GM06990 (cell line): Measurements from ENCODE around the gene UGGT2.

Experiments
- DNase-seq: peaks from one replicate; pipeline ENCODE4 v3.0.0-alpha.2; 2011; ENCODE audit not compliant: insufficient read length; ENCODE audit errors: extremely low read depth
- H3K27me3 ChIP-seq: replicated peaks from 2 replicates; pipeline ENCODE4 v1.6.0; 2011; ENCODE audit warnings: low read length; ENCODE audit not compliant: control insufficient read depth, insufficient read depth
- H3K36me3 ChIP-seq: 2 replicates; pipeline ENCODE4 v1.5.1; 2011; ENCODE audit warnings: low read length; ENCODE audit not compliant: control insufficient read depth, insufficient read depth
- H3K4me3 ChIP-seq: replicated peaks from 2 replicates; pipeline ENCODE4 v1.5.1; 2011; ENCODE audit warnings: low read depth, mild to moderate bottlenecking, control low read depth, low read length
- TF ChIP-seq, protein P1 (sequence below): IDR thresholded peaks from 2 replicates; pipeline ENCODE4 v1.5.1; 2011; ENCODE audit warnings: low read length, control low read depth, mild to moderate bottlenecking, inconsistent platforms; ENCODE audit not compliant: insufficient read depth, poor library complexity, severe bottlenecking

UGGT2 gene

DNA sequence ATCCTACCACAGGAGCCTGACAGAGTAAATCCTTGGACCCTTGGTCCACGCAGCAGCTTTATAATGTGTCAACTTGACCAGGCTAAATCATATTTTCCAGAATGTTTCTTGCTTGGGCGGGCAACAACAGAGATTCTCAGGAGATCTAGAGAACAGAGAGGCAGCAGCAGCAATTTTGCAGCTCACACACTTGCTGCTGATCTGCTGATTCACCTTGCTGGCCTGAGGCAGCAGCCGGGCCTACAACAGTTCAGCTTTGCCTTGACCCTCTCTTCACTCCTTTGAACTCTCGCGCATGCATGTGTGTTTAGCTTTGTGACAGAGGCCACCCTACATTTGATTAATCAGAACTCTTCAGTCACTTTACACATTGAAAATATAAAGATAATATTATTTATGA is 159.3 kb downstream of the UGGT2 start:
- no peak for DNase-seq
- Histone ChIP-seq H3K4me3 (no peak overlapping the region), H3K36me3 (peaks cover 2% of the 10 kb centered on the region; the same call in 1 of the 2 replicates), H3K27me3 (no peaks in the 10 kb centered on the region)
- TF ChIP-seq, protein P1, sequence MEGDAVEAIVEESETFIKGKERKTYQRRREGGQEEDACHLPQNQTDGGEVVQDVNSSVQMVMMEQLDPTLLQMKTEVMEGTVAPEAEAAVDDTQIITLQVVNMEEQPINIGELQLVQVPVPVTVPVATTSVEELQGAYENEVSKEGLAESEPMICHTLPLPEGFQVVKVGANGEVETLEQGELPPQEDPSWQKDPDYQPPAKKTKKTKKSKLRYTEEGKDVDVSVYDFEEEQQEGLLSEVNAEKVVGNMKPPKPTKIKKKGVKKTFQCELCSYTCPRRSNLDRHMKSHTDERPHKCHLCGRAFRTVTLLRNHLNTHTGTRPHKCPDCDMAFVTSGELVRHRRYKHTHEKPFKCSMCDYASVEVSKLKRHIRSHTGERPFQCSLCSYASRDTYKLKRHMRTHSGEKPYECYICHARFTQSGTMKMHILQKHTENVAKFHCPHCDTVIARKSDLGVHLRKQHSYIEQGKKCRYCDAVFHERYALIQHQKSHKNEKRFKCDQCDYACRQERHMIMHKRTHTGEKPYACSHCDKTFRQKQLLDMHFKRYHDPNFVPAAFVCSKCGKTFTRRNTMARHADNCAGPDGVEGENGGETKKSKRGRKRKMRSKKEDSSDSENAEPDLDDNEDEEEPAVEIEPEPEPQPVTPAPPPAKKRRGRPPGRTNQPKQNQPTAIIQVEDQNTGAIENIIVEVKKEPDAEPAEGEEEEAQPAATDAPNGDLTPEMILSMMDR = no peak

DNA sequence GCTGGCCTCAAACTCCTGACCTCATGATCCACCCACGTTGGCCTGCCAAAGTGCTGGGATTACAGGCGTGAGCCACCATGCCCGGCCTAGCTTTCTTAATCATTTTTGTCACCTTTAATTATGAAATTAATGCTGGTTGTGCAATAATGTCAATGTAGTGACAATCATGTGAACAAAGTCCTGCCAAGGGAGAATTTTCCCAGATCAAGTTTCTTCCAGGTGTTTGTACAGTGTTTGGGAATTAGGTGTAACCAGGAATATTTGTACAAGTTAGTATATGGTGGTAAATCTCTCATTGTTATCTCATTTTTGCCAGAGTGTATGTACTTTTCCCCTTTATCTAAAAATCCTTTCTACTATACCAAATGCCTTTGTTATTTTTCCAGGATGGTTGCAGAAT is 171.1 kb downstream of the UGGT2 start:
- DNase-seq = no peak
- Histone ChIP-seq H3K36me3 (peaks cover 4% of the 10 kb centered on the region), H3K4me3 (no peak overlapping the region), H3K27me3 (no peaks in the 10 kb centered on the region)
- TF ChIP-seq, protein P1 = no peak

DNA sequence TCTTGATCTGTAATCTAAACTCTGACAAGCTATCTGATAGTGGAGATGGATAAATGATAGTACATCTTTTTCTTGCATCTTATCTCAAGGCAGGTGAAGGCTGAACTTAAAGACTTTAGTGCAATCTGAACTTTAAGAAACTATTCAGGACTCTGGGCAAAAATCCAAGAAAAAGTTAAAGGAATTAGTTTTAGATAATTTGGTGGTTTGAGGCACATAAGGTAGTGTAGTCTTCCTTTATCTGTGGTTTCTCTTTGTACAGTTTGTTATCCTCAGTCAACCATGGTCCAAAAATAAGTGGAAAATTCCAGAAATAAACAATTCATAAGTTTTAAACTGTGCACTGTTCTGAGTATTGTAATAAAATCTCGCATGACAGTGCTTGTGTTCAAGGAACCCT is 172.9 kb downstream of the UGGT2 start:
- no peaks in the 10 kb centered on the region for H3K27me3 ChIP-seq
- peaks cover 4% of the 10 kb centered on the region for H3K36me3 ChIP-seq
- TF ChIP-seq, protein P1 = no peak
- no peak for DNase-seq
- H3K4me3 ChIP-seq = no peak overlapping the region

DNA sequence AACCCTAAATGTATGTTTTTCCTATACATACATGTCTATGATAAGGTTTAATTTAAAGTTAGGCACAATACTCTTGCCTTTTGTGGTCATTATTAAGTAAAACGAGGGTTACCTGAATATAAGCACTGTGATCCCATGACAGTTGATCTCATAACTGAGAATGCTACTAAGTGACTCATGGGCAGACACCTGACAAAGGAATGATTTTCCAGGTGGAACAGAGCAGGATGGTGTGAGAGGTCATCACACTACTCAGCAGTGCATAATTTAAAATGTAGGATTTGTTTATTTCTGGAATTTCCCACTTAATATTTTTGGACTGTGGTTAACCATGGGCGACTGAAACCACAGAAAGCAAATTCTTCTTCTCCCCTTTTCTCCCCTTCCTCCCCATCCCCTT is 178.9 kb downstream of the UGGT2 start:
- Histone ChIP-seq H3K4me3 (no peak overlapping the region), H3K27me3 (no peaks in the 10 kb centered on the region), H3K36me3 (no peaks in the 10 kb centered on the region; the same call in none of the 2 replicates)
- no peak for DNase-seq
- TF ChIP-seq, protein P1 = no peak

DNA sequence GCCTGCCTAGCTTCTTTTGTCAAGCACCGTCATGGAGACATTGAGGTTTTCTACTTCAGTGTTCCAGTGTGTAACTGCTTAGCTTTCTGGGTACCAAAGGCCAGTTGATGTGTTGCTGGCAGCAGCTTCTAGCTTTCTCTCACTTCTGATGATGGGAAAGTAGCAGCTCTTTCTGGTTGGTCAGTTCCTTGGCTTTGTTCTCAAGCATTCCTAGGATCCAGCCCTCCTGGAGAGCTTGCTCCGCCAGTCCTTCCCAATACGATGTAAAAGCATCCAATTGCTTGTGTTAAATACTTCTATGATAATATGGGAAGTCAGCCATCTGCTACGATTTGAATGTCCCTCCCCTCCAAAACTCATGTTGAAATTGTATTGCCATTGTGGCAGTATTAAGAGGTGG is 182.8 kb downstream of the UGGT2 start:
- H3K27me3 ChIP-seq = no peaks in the 10 kb centered on the region
- no peak for DNase-seq
- H3K4me3 ChIP-seq = no peak overlapping the region

More for the DNA sequence above, 182.8 kb downstream of the UGGT2 start:
- TF ChIP-seq, protein P1 = no peak
- H3K36me3 ChIP-seq = no peaks in the 10 kb centered on the region; the same call in none of the 2 replicates
